ENCODE results near the gene NEO1. TPM values are rescaled to one million over a fixed set of nuclear protein-coding genes. Genes with fewer than 3 reads are reported as not detected.

NEO1 gene
- polyA plus RNA-seq, 1 of the 3 experiments (the other 2 are of a cell fraction) = 13.1 TPM

DNA sequence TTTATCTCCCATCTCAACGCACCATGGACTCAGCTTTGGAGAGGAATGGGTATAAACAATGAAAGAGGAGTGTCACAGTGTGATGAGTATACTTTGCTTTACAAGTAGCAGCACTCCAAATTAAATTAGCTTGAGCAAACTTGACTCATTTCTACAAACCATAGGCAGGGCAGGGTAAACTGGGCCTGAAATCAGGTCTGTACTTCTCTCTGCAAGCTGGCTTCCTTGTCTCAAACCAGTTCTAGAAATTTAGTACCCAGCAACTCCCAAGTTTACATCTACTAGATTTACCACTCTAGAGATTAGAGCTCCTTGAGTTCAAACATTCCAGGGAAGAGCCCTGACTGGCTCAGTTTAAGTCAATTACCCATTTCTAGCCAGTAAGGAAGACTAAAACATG is 37.4 kb upstream of the NEO1 start:
- H3K27me3 ChIP-seq (ENCODE audit: insufficient read depth) = no peaks in the 10 kb centered on the region
- CTCF ChIA-PET = no interaction called here
- no peaks in the 10 kb centered on the region for H3K79me2 ChIP-seq (ENCODE audit: insufficient read depth)
- peaks cover 0 to 3% of the 10 kb centered on the region in 2 experiments; a peak in 1 of 4 replicates for H3K4me1 ChIP-seq (ENCODE audit: control insufficient read depth in 1 of 2, insufficient read depth in 2 of 2, low read depth in 1 of 2, low read length in 1 of 2)
- no peak overlapping the region for H2AFZ ChIP-seq (ENCODE audit: low read depth)
- H3F3A ChIP-seq (replicated peaks; ENCODE audit: insufficient read depth) = no peaks in the 10 kb centered on the region
- 75% methylated on average over 1 of the region's 1 CpG for WGBS (ENCODE audit: low lambda C conversion rate)
- no peaks in the 10 kb centered on the region for H4K20me1 ChIP-seq (ENCODE audit: insufficient read depth)
- H3K9me2 ChIP-seq = no peaks in the 10 kb centered on the region
- no peak for TF ChIP-seq TAF1 (IDR thresholded peaks at IDR 0.05; ENCODE audit: borderline replicate concordance, low read depth, low read length)
- TF ChIP-seq YY1 (IDR thresholded peaks at IDR 0.05; ENCODE audit: low read depth) = no peak
- no peaks in the 10 kb centered on the region for H3K9me3 ChIP-seq
- POLR2A ChIA-PET = no interaction called here
- no peaks in the 10 kb centered on the region for H3K36me3 ChIP-seq (replicated peaks in 1 of 2; ENCODE audit: control insufficient read depth in 1 of 2, insufficient read depth in 2 of 2, low read length in 1 of 2)
- H3K27ac ChIP-seq (ENCODE audit: low read depth in 2 of 2, low read length in 1 of 2) = no peak overlapping the region
- no peak overlapping the region for H3K4me3 ChIP-seq (ENCODE audit: low read depth in 2 of 2, low read length in 1 of 2)
- no peak overlapping the region for H3K4me2 ChIP-seq
- no peak overlapping the region for H3K9ac ChIP-seq
- no peak for DNase-seq

DNA sequence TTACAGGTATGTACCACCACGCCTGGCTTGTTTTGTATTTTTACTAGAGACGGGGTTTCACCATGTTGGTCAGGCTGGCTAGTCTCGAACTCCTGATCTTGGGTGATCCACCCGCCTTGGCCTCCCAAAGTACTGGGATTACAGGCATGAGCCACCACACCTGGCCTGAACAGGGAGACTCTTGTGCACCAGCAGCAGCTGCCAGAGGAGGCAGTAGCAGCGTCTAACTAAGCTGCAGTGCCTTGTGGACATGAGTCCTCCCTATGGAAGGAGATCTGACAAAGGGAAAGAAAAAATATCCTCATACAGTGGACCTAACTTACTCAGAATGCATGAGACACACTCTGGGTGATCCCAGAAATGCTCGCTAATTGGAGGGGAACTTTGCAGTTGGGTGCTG is 36.8 kb upstream of the NEO1 start:
- Histone ChIP-seq H3K4me1 (ENCODE audit: control insufficient read depth in 1 of 2, insufficient read depth in 2 of 2, low read depth in 1 of 2, low read length in 1 of 2) (peaks cover 0 to 3% of the 10 kb centered on the region in 2 experiments; a peak in 1 of 4 replicates), H3K4me3 (ENCODE audit: low read depth in 2 of 2, low read length in 1 of 2) (no peak overlapping the region), H3K79me2 (ENCODE audit: insufficient read depth) (no peaks in the 10 kb centered on the region), H4K20me1 (ENCODE audit: insufficient read depth) (no peaks in the 10 kb centered on the region), H3K27ac (ENCODE audit: low read depth in 2 of 2, low read length in 1 of 2) (no peak overlapping the region), H3K9me3 (no peaks in the 10 kb centered on the region), H3K9me2 (no peaks in the 10 kb centered on the region), H3K36me3 (replicated peaks in 1 of 2; ENCODE audit: control insufficient read depth in 1 of 2, insufficient read depth in 2 of 2, low read length in 1 of 2) (no peaks in the 10 kb centered on the region), H3K9ac (no peak overlapping the region), H2AFZ (ENCODE audit: low read depth) (no peak overlapping the region), H3K27me3 (ENCODE audit: insufficient read depth) (no peaks in the 10 kb centered on the region), H3K4me2 (no peak overlapping the region), H3F3A (replicated peaks; ENCODE audit: insufficient read depth) (no peaks in the 10 kb centered on the region)
- 75% methylated on average over 6 of the region's 6 CpGs for WGBS (ENCODE audit: low lambda C conversion rate)
- ChIA-PET POLR2A (no interaction called here), CTCF (no interaction called here)
- no peak for DNase-seq
- TF ChIP-seq, protein P1, sequence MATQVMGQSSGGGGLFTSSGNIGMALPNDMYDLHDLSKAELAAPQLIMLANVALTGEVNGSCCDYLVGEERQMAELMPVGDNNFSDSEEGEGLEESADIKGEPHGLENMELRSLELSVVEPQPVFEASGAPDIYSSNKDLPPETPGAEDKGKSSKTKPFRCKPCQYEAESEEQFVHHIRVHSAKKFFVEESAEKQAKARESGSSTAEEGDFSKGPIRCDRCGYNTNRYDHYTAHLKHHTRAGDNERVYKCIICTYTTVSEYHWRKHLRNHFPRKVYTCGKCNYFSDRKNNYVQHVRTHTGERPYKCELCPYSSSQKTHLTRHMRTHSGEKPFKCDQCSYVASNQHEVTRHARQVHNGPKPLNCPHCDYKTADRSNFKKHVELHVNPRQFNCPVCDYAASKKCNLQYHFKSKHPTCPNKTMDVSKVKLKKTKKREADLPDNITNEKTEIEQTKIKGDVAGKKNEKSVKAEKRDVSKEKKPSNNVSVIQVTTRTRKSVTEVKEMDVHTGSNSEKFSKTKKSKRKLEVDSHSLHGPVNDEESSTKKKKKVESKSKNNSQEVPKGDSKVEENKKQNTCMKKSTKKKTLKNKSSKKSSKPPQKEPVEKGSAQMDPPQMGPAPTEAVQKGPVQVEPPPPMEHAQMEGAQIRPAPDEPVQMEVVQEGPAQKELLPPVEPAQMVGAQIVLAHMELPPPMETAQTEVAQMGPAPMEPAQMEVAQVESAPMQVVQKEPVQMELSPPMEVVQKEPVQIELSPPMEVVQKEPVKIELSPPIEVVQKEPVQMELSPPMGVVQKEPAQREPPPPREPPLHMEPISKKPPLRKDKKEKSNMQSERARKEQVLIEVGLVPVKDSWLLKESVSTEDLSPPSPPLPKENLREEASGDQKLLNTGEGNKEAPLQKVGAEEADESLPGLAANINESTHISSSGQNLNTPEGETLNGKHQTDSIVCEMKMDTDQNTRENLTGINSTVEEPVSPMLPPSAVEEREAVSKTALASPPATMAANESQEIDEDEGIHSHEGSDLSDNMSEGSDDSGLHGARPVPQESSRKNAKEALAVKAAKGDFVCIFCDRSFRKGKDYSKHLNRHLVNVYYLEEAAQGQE (IDR thresholded peaks at IDR 0.05; ENCODE audit: low read depth, low read length) = no peak
- TF ChIP-seq, protein P2, sequence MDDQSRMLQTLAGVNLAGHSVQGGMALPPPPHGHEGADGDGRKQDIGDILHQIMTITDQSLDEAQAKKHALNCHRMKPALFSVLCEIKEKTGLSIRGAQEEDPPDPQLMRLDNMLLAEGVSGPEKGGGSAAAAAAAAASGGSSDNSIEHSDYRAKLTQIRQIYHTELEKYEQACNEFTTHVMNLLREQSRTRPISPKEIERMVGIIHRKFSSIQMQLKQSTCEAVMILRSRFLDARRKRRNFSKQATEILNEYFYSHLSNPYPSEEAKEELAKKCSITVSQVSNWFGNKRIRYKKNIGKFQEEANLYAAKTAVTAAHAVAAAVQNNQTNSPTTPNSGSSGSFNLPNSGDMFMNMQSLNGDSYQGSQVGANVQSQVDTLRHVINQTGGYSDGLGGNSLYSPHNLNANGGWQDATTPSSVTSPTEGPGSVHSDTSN (IDR thresholded peaks at IDR 0.05) = no peak
- TF ChIP-seq SMC3 (IDR thresholded peaks at IDR 0.05; ENCODE audit: low read depth, low read length) (no peak), POLR2AphosphoS5 (IDR thresholded peaks at IDR 0.05; ENCODE audit: low read depth, low read length) (no peak), RAD21 (IDR thresholded peaks at IDR 0.05; ENCODE audit: low read length) (no peak), RCOR1 (IDR thresholded peaks at IDR 0.05; ENCODE audit: low read length) (no peak), TCF12 (IDR thresholded peaks at IDR 0.05) (no peak), GABPA (IDR thresholded peaks at IDR 0.05; ENCODE audit: low read depth) (no peak), JUND (IDR thresholded peaks at IDR 0.05) (no peak), CHD2 (IDR thresholded peaks at IDR 0.05; ENCODE audit: low read length, partially characterized antibody) (no peak), EZH2phosphoT487 (IDR thresholded peaks at IDR 0.05; ENCODE audit: borderline replicate concordance, low read depth) (no peak), YY1 (IDR thresholded peaks at IDR 0.05; ENCODE audit: low read depth) (no peak), EP300 (IDR thresholded peaks at IDR 0.05; ENCODE audit: borderline replicate concordance in 1 of 2, low read depth in 1 of 2, low read length in 1 of 2) (no peak), SIN3A (IDR thresholded peaks at IDR 0.05; ENCODE audit: borderline replicate concordance, low read depth, low read length) (no peak), CTCF (IDR thresholded peaks at IDR 0.05) (no peak), MEF2A (IDR thresholded peaks at IDR 0.05; ENCODE audit: borderline replicate concordance, low read depth) (no peak)
- TF ChIP-seq, protein P3, sequence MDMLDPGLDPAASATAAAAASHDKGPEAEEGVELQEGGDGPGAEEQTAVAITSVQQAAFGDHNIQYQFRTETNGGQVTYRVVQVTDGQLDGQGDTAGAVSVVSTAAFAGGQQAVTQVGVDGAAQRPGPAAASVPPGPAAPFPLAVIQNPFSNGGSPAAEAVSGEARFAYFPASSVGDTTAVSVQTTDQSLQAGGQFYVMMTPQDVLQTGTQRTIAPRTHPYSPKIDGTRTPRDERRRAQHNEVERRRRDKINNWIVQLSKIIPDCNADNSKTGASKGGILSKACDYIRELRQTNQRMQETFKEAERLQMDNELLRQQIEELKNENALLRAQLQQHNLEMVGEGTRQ (IDR thresholded peaks at IDR 0.05; ENCODE audit: borderline replicate concordance, low read depth, low read length) = no peak
- TF ChIP-seq, protein P4, sequence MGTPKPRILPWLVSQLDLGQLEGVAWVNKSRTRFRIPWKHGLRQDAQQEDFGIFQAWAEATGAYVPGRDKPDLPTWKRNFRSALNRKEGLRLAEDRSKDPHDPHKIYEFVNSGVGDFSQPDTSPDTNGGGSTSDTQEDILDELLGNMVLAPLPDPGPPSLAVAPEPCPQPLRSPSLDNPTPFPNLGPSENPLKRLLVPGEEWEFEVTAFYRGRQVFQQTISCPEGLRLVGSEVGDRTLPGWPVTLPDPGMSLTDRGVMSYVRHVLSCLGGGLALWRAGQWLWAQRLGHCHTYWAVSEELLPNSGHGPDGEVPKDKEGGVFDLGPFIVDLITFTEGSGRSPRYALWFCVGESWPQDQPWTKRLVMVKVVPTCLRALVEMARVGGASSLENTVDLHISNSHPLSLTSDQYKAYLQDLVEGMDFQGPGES (IDR thresholded peaks at IDR 0.05; ENCODE audit: low read depth, low read length) = no peak
